T-helper 22 cell (primary cell): ENCODE results near the gene FAM53A.

Experiments
- DNase-seq: peaks from one replicate; pipeline ENCODE4 v3.0.0-alpha.2; 2020; ENCODE audit warnings: low read depth

Gene FAM53A

GRCh38 chr4:1592068-1592708 is 91.9 kb downstream of the FAM53A start:
- DNase-seq = no peak

- DNase-seq = no peak
These were observed 93.0 kb downstream of the FAM53A start for GRCh38 chr4:1591107-1591506.

DNA sequence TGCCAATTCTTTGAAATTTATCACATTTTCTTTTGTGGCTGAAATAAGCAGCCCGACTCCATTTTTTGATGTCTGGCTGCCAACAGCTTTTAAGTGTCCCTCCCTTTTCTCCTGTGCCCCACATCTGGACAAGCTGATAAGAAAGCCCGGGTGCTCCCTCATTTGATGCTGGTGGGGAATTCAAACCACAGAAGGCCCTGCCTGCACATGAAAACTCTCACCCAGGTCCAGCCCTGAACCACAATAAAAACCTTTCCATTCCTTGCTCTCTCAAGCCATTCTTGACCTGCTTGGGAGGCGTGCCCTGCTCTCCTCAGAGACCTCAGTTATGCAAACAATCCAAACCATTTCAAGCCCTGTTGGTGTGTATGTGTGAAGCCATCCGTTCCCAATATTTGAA is 93.9 kb downstream of the FAM53A start:
- DNase-seq = no peak
